Measurements from ENCODE around the gene IL33. TPM values are rescaled to one million over a fixed set of nuclear protein-coding genes. Genes with fewer than 3 reads are reported as not detected.

IL33 gene
- total RNA-seq, 2 experiments from 2014 or later: not detected

- peaks cover 11% of the 10 kb centered on the region for H3K9me3 Mint-ChIP-seq
- H3K36me3 Mint-ChIP-seq (ENCODE audit: low read depth): no peaks in the 10 kb centered on the region
- intact Hi-C loops (cut with micrococcal nuclease): no loop called here
- H3K27ac Mint-ChIP-seq: no peak overlapping the region
- DNase-seq (no peak), ATAC-seq (no peak)
- TF ChIP-seq CTCF (IDR thresholded peaks at IDR 0.05): no peak
- ChIA-PET POLR2A (no interaction called here), CTCF (interaction anchor here (1.4 kb wide), 1 partner anchor 91 kb away, joined by 3 read pairs; no protein-coding TSS in a partner anchor)
- H3K27me3 Mint-ChIP-seq: peaks cover 26% of the 10 kb centered on the region
- H3K4me1 Mint-ChIP-seq (ENCODE audit: low read depth): no peaks in the 10 kb centered on the region
- no peak overlapping the region for H3K4me3 Mint-ChIP-seq
Observed at GRCh38 chr9:6214903-6215302, 704 bp upstream of the IL33 start.

- DNase-seq (no peak), ATAC-seq (no peak)
- H3K27me3 Mint-ChIP-seq: peaks cover 29% of the 10 kb centered on the region
- H3K36me3 Mint-ChIP-seq (ENCODE audit: low read depth): no peaks in the 10 kb centered on the region
- intact Hi-C loops (cut with micrococcal nuclease): no loop called here
- peaks cover 1% of the 10 kb centered on the region for H3K9me3 Mint-ChIP-seq
- no peaks in the 10 kb centered on the region for H3K4me1 Mint-ChIP-seq (ENCODE audit: low read depth)
- POLR2A ChIA-PET: no interaction called here
- no peak for TF ChIP-seq CTCF (IDR thresholded peaks at IDR 0.05)
- H3K27ac Mint-ChIP-seq: no peak overlapping the region
- CTCF ChIA-PET: interaction anchor here (1.4 kb wide), 1 partner anchor 90 kb away, joined by 3 read pairs; no protein-coding TSS in a partner anchor
- H3K4me3 Mint-ChIP-seq: no peak overlapping the region
Observed at GRCh38 chr9:6216002-6216401, 395 bp downstream of the IL33 start.

GRCh38 chr9:6216951-6217350, 1.3 kb downstream of the IL33 start:
- ChIA-PET CTCF (interaction anchor here (0.7 kb wide), 1 partner anchor 19 kb away, joined by 3 read pairs; no protein-coding TSS in a partner anchor), POLR2A (interaction anchor here (0.6 kb wide), 1 partner anchor 94 kb away, joined by 3 read pairs; no protein-coding TSS in a partner anchor)
- H3K27me3 Mint-ChIP-seq: peaks cover 31% of the 10 kb centered on the region
- no peak overlapping the region for H3K4me3 Mint-ChIP-seq
- ATAC-seq (no peak), DNase-seq (no peak)
- no peak for TF ChIP-seq CTCF (IDR thresholded peaks at IDR 0.05)
- H3K9me3 Mint-ChIP-seq: no peaks in the 10 kb centered on the region
- no peak overlapping the region for H3K27ac Mint-ChIP-seq
- H3K36me3 Mint-ChIP-seq (ENCODE audit: low read depth): no peaks in the 10 kb centered on the region
- intact Hi-C loops (cut with micrococcal nuclease): no loop called here
- H3K4me1 Mint-ChIP-seq (ENCODE audit: low read depth): no peaks in the 10 kb centered on the region

GRCh38 chr9:6218099-6218502, 2.5 kb downstream of the IL33 start:
- H3K9me3 Mint-ChIP-seq: no peaks in the 10 kb centered on the region
- ATAC-seq (no peak), DNase-seq (no peak)
- intact Hi-C loops (cut with micrococcal nuclease): no loop called here
- H3K4me3 Mint-ChIP-seq: no peak overlapping the region
- ChIA-PET CTCF (no interaction called here), POLR2A (no interaction called here)
- H3K36me3 Mint-ChIP-seq (ENCODE audit: low read depth): no peaks in the 10 kb centered on the region
- no peak overlapping the region for H3K27ac Mint-ChIP-seq
- peaks cover 28% of the 10 kb centered on the region for H3K27me3 Mint-ChIP-seq
- no peaks in the 10 kb centered on the region for H3K4me1 Mint-ChIP-seq (ENCODE audit: low read depth)
- no peak for TF ChIP-seq CTCF (IDR thresholded peaks at IDR 0.05)

- Mint-ChIP-seq H3K4me3 (no peak overlapping the region), H3K27me3 (peaks cover 28% of the 10 kb centered on the region), H3K27ac (no peak overlapping the region), H3K4me1 (ENCODE audit: low read depth) (no peaks in the 10 kb centered on the region), H3K36me3 (ENCODE audit: low read depth) (no peaks in the 10 kb centered on the region), H3K9me3 (no peaks in the 10 kb centered on the region)
- no peak for DNase-seq
- no peak for TF ChIP-seq CTCF (IDR thresholded peaks at IDR 0.05)
- intact Hi-C loops (cut with micrococcal nuclease): no loop called here
- POLR2A ChIA-PET: no interaction called here
- no peak for ATAC-seq
- CTCF ChIA-PET: no interaction called here
Observed at GRCh38 chr9:6219040-6219439, 3.4 kb downstream of the IL33 start.
